Measurements from ENCODE around the gene RXFP4.

Gene RXFP4

GRCh38 chr1:155989242-155990004, 48.0 kb downstream of the RXFP4 start:
- Histone ChIP-seq H3K9me3 (ENCODE audit: insufficient read depth, low read length) (no peaks in the 10 kb centered on the region), H2AFZ (ENCODE audit: low read depth, low read length, severe bottlenecking) (peak overlapping the region; percentile 93), H3K36me3 (ENCODE audit: low read length) (no peaks in the 10 kb centered on the region), H3K4me2 (ENCODE audit: low read depth, low read length, poor library complexity, severe bottlenecking) (peak overlapping the region; percentile 31), H3K4me3 (ENCODE audit: insufficient read depth, low read length, poor library complexity, severe bottlenecking) (no peak overlapping the region), H3K9ac (ENCODE audit: low read length) (peak overlapping the region; percentile 26; the same call in 1 of the 2 replicates), H3K27ac (ENCODE audit: low read depth, low read length) (no peak overlapping the region), H3K27me3 (ENCODE audit: low read length) (no peaks in the 10 kb centered on the region), H3F3A (ENCODE audit: insufficient read depth) (no peaks in the 10 kb centered on the region), H3K9me2 (replicated peaks; ENCODE audit: insufficient read depth, low read length) (no peaks in the 10 kb centered on the region), H4K20me1 (ENCODE audit: low read depth, low read length) (no peaks in the 10 kb centered on the region), H3K79me2 (ENCODE audit: insufficient read depth, low read length) (no peaks in the 10 kb centered on the region)
- TF ChIP-seq CTCF (IDR thresholded peaks at IDR 0.05; ENCODE audit: insufficient read depth, low read length, poor library complexity, severe bottlenecking), result peak; percentile 89
- no peak for TF ChIP-seq EZH2phosphoT487 (conservative IDR thresholded peaks at IDR 0.05; ENCODE audit: low read length)

GRCh38 chr1:155990005-155990739, 48.7 kb downstream of the RXFP4 start:
- no peak overlapping the region for H3K4me3 ChIP-seq (ENCODE audit: insufficient read depth, low read length, poor library complexity, severe bottlenecking)
- H3K36me3 ChIP-seq (ENCODE audit: low read length), result no peaks in the 10 kb centered on the region
- H3K9ac ChIP-seq (ENCODE audit: low read length), result no peak overlapping the region
- no peaks in the 10 kb centered on the region for H3K27me3 ChIP-seq (ENCODE audit: low read length)
- H4K20me1 ChIP-seq (ENCODE audit: low read depth, low read length), result no peaks in the 10 kb centered on the region
- no peaks in the 10 kb centered on the region for H3F3A ChIP-seq (ENCODE audit: insufficient read depth)
- no peak overlapping the region for H3K4me2 ChIP-seq (ENCODE audit: low read depth, low read length, poor library complexity, severe bottlenecking)
- TF ChIP-seq EZH2phosphoT487 (conservative IDR thresholded peaks at IDR 0.05; ENCODE audit: low read length) (no peak), CTCF (IDR thresholded peaks at IDR 0.05; ENCODE audit: insufficient read depth, low read length, poor library complexity, severe bottlenecking) (no peak)
- no peaks in the 10 kb centered on the region for H3K9me2 ChIP-seq (replicated peaks; ENCODE audit: insufficient read depth, low read length)
- no peaks in the 10 kb centered on the region for H3K9me3 ChIP-seq (ENCODE audit: insufficient read depth, low read length)
- no peak overlapping the region for H3K27ac ChIP-seq (ENCODE audit: low read depth, low read length)
- no peak overlapping the region for H2AFZ ChIP-seq (ENCODE audit: low read depth, low read length, severe bottlenecking)
- H3K79me2 ChIP-seq (ENCODE audit: insufficient read depth, low read length), result no peaks in the 10 kb centered on the region

Measured in SU-DHL-6 (cell line).